Measurements from ENCODE around the gene ZSWIM6.

ZSWIM6 gene

GRCh38 chr5:61333321-61333953 is 1.4 kb downstream of the ZSWIM6 start:
- peak; percentile 75 for DNase-seq

- no peak for DNase-seq
These were observed 2.2 kb downstream of the ZSWIM6 start for GRCh38 chr5:61333954-61334867.

GRCh38 chr5:61334868-61335615 is 3.0 kb downstream of the ZSWIM6 start:
- peak; percentile 21 for DNase-seq

- no peak for DNase-seq
These were observed 7.7 kb downstream of the ZSWIM6 start for GRCh38 chr5:61339764-61340163.

DNA sequence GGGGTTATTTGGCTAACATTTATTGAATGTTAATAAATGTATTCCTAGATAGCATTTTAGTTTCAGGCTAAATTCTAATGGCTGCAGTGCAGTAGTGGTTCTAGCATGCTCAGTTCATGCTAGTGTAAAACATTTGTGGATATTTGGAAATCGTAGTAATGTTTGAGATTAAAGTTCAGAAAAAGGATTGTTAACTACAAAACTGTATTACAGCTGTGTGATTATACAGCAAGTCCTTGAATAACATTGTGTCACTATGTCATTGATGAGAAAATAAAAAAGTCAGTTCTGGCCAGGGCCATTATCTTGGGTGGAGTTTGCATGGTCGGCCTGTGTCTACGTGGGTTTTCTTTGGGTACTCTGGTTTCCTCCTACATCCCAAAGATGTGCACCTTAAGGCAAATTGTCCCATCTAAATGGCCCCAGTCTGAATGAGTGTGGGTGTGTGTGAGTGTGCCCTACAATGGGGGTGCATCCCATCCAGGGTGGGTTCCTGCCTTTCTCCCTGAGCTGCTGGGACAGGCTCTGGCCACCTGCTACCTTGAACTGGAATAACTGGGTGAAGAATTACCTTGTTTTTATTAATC is 8.8 kb downstream of the ZSWIM6 start:
- no peak for DNase-seq

DNA sequence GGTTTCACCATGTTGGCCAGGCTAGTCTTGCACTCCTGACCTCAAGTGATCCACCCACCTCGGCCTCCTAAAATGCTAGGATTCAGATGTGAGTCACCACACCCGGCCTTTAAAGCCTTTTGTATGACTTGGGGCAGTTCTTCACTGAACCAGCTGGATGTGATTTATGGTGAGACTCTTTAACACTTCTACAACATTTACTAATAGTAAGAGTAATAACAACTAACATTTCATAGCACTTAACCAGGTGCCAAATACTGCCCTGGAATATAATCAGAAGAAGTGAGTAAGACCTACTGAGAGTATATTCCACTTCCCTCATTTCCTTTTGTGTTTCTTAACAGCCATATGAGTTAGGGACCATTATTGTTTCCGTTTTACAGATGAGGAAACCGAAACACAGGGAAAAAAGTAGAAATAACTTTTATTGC is 10.0 kb downstream of the ZSWIM6 start:
- DNase-seq, result no peak

GRCh38 chr5:61344187-61344944 is 12.3 kb downstream of the ZSWIM6 start:
- peak; percentile 81 for DNase-seq

DNA sequence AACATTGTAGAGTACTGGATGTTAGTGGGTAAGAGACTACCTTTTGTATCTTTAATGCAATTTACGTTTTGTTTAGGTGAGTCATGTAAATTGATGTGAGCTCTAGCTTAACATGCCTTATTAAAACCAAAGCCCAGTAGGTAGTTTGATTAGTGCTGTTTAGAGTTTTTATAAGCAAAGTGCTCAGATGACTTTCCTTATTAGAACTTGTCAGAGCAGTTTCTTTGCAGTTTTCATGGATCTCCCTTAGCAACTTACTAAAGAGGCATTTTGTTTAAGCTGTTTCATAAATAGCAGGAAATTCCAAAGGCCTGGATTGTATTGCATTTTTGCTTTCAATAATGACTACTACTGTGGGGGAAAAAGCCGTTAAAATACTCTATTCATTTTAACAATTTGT is 14.5 kb downstream of the ZSWIM6 start:
- DNase-seq, result no peak

GRCh38 chr5:61347080-61347479 is 15.0 kb downstream of the ZSWIM6 start:
- DNase-seq, result no peak

DNA sequence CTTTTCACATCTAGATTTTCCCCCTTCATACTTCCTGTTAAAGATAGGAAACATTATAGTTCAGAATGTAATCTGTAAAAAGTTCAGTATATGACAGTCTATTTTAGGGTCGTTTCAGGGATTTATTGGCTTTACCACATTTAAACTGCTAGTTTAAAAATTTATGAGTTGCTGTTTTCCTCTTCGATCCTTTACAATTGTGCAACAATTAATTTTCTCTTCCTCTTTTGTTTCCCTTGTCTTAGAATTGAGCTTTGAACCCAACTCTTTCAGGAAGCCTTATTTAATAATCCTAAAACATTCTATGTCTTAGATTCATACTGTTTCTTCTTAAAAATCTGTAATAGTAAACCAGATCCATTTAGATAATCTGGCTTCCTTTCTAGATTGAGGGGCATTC is 16.4 kb downstream of the ZSWIM6 start:
- no peak for DNase-seq

GRCh38 chr5:61349935-61350334 is 17.9 kb downstream of the ZSWIM6 start:
- no peak for DNase-seq

DNA sequence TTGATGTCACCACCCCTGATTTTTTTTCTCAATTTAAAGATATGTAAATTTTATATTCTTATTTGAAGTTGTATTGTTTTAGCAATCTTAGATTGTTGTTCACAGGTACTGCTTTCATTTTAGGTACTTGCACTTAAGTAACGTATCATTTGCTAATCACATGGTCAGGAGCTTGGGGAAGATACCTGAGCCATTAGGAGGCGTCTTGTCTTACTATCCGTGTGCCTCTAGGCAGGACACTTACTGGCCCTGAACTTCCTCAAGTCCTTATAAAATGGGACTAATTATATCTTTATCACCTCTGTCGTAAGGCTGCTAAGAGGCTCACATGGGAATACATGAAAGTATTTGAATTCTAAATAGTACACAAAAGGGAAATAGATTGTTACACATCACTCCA is 18.5 kb downstream of the ZSWIM6 start:
- DNase-seq, result no peak

- no peak for DNase-seq
These were observed 19.7 kb downstream of the ZSWIM6 start for GRCh38 chr5:61351733-61352132.

DNA sequence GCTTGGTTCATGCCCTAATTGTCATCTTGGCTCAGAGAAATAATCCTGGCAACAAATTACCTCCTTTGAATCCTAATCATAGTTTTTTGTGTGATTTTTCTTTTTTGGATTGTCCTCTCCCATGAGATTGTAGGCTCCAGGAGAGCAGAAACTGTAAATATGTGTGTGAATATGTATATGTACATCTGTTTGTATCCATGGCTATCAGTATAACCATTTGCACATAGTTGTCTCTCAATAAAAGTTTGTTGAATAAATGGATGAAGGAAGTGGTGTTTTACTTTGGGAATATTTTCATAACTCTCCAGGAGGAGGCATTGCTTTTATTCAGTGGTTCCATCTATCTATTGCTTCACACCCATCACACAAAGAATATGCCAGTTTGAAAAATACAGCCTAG is 20.1 kb downstream of the ZSWIM6 start:
- no peak for DNase-seq

DNA sequence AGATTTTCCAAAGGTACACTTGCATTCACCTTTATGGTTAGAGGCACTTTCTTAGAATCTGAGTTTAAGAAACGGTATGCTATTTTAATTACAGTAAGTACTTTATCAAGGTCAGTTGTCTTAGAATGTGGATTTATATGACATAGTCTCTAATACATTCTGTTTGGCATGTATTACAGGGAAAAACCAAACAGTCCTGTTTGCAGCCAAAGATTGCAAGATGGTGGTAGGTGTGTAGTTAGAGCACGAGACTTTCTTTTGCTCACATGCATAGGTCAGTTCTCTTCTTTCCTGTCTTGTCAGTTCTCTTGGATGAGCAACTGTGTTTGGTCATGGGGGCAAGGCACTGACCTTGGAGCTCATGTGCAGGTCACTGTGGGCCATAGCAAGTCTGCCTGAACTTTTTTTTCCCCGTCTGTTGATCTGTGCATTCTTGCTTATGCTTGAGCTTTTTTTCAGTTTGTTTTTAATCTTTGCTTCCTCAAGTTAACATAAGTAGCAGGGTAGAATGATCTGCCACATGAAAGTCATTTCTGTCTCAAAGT is 20.6 kb downstream of the ZSWIM6 start:
- DNase-seq, result no peak

- DNase-seq, result no peak
These were observed 21.2 kb downstream of the ZSWIM6 start for GRCh38 chr5:61353293-61353692.

- no peak for DNase-seq
These were observed 22.1 kb downstream of the ZSWIM6 start for GRCh38 chr5:61354199-61354598.

DNA sequence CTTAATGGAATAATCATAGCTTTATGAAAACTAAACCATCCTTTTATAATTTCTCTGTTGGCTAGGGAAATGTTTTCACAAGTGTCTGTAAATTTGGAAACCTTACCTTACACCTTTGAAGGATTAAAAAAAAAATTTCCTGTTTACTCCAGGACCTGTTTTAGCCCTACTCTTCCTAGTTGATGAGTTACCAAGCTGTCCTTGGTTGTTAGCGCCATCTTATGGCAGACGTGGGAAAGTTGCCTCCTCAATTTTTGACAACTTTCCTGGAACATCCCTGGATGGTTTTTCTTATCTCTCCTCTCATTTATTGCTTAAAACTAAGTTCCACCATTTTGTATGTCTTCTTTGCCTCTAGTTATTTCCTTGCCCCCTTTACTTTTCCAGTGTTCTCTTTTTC is 25.7 kb downstream of the ZSWIM6 start:
- DNase-seq, result peak; percentile 42

DNA sequence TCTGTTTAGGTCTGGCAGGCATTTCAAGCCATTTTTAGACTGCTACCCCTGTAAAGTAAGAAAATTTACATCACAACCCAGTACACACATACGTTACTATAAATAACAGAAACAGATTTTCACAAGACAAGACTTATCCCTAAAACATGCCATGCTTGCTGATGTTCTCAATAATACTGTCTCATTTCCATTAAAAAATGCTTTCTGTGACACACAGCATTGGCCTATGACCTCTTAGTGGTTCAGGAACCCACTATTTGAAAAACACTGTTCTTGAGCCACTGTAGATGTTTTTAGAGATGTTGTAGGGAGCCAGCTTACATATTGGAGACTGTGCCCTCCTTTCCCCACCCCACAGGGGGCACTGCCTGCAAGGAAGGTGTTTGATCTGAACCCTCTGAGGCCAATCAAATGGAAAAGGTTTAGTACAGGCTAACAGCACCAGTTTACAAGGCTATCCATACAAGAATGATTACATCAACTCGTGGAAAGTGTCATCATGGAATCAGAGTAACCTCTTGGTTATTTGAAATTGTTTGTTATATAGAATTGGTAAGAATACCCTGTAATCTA is 30.8 kb downstream of the ZSWIM6 start:
- no peak for DNase-seq

DNA sequence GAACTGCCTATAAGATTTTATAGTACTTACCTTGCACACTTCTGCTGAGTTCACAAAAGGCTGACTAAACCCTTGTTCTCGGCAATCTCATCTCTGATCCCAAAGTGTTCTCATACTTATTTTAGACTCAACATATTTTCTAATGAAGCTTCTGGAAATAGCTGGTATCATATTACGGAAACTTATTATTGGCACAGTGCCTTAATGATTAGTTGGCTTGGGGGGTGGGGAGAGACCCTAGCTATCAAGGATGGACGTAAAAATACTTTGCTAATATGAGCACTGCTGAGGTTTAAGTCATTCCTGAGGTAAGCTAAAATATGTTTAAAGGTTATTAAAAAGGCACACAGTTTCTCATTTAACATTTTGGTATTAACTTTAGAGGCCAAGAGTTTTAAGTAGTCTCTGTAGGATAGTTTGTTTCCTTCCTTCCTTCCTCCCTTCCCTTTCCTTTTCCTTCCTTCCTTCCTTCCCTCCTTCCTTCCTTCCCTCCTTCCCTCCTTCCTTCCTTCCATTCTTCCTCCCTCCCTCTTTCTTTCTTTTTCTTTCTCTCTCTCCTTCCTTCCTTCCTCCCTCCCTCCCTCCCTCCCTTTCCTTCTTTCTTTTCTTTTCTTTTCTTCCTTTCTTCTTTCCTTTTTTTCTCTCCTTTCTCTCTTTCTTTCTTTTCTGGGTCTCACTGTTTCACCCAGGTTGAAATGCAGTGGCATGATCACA is 31.5 kb downstream of the ZSWIM6 start:
- no peak for DNase-seq
